Dendritic cell treated with granulocyte-macrophage colony-stimulating factor and Interleukin-4, amounts not matched to agents 40 ng/mL and 50 ng/mL, for 4 days (primary cell): ENCODE measurements around the gene FCN1.
"Not testable (repeated sequence)": the region's sequence is repeated elsewhere in the genome, so short reads cannot be mapped to it uniquely, and the experiment has no call there.

Experiments used
- H3K27ac Mint-ChIP-seq: one replicate; pipeline ENCODE4 v1.8.0; 2022; ENCODE audit warnings: mild to moderate bottlenecking, mixed read lengths
- H3K27me3 Mint-ChIP-seq: one replicate; pipeline ENCODE4 v1.8.0; 2022; ENCODE audit warnings: mild to moderate bottlenecking, mixed read lengths
- H3K36me3 Mint-ChIP-seq: one replicate; pipeline ENCODE4 v1.8.0; 2022; ENCODE audit warnings: low read depth, mixed read lengths
- H3K4me1 Mint-ChIP-seq: one replicate; pipeline ENCODE4 v1.8.0; 2022; ENCODE audit warnings: low read depth, mixed read lengths
- H3K4me3 Mint-ChIP-seq: one replicate; pipeline ENCODE4 v1.8.0; 2022; ENCODE audit warnings: mild to moderate bottlenecking, moderate library complexity, mixed read lengths
- H3K9me3 Mint-ChIP-seq: one replicate; pipeline ENCODE4 v1.8.0; 2022; ENCODE audit warnings: mixed read lengths
- intact Hi-C: fragments of 100-400 bp; cut with micrococcal nuclease; formaldehyde crosslinking; loops from one replicate; pipeline ENCODE4 v1.15.0; 2022

Gene FCN1

GRCh38 chr9:134868751-134869553 is 48.8 kb downstream of the FCN1 start:
- H3K9me3 Mint-ChIP-seq, result peaks cover 15% of the 10 kb centered on the region
- H3K4me1 Mint-ChIP-seq, result peaks cover 10% of the 10 kb centered on the region
- H3K27me3 Mint-ChIP-seq, result peaks cover 56% of the 10 kb centered on the region
- no peak overlapping the region for H3K4me3 Mint-ChIP-seq
- intact Hi-C loops, result no loop called here
- H3K36me3 Mint-ChIP-seq, result no peaks in the 10 kb centered on the region
- no peak overlapping the region for H3K27ac Mint-ChIP-seq

GRCh38 chr9:134867917-134868750 is 49.6 kb downstream of the FCN1 start:
- intact Hi-C loops, result no loop called here
- Mint-ChIP-seq H3K36me3 (no peaks in the 10 kb centered on the region), H3K27ac (no peak overlapping the region), H3K9me3 (peaks cover 13% of the 10 kb centered on the region), H3K4me3 (no peak overlapping the region), H3K4me1 (peaks cover 10% of the 10 kb centered on the region), H3K27me3 (peaks cover 57% of the 10 kb centered on the region)

- no peaks in the 10 kb centered on the region for H3K36me3 Mint-ChIP-seq
- H3K4me3 Mint-ChIP-seq, result no peak overlapping the region
- H3K27ac Mint-ChIP-seq, result no peak overlapping the region
- intact Hi-C loops, result no loop called here
- no peaks in the 10 kb centered on the region for H3K9me3 Mint-ChIP-seq
- H3K27me3 Mint-ChIP-seq, result peaks cover 55% of the 10 kb centered on the region
- peaks cover 15% of the 10 kb centered on the region for H3K4me1 Mint-ChIP-seq
These were observed 52.9 kb downstream of the FCN1 start for GRCh38 chr9:134864821-134865190.

- Mint-ChIP-seq H3K27ac (no peak overlapping the region), H3K4me1 (peaks cover 10% of the 10 kb centered on the region), H3K4me3 (no peak overlapping the region), H3K9me3 (no peaks in the 10 kb centered on the region), H3K36me3 (no peaks in the 10 kb centered on the region), H3K27me3 (peaks cover 52% of the 10 kb centered on the region)
- intact Hi-C loops, result no loop called here
These were observed 53.5 kb downstream of the FCN1 start for GRCh38 chr9:134863941-134864820.

GRCh38 chr9:134863306-134863902 is 54.3 kb downstream of the FCN1 start:
- no peak overlapping the region for H3K27ac Mint-ChIP-seq
- peaks cover 50% of the 10 kb centered on the region for H3K27me3 Mint-ChIP-seq

GRCh38 chr9:134861595-134862334 is 55.9 kb downstream of the FCN1 start:
- intact Hi-C loops, result no loop called here
- Mint-ChIP-seq H3K27me3 (peaks cover 58% of the 10 kb centered on the region), H3K4me1 (peaks cover 16% of the 10 kb centered on the region), H3K4me3 (no peak overlapping the region), H3K27ac (no peak overlapping the region), H3K9me3 (no peaks in the 10 kb centered on the region), H3K36me3 (no peaks in the 10 kb centered on the region)

More at GRCh38 chr9:134863306-134863902, 54.3 kb downstream of the FCN1 start:
- Mint-ChIP-seq H3K4me3 (no peak overlapping the region), H3K4me1 (peaks cover 10% of the 10 kb centered on the region), H3K36me3 (no peaks in the 10 kb centered on the region), H3K9me3 (no peaks in the 10 kb centered on the region)
- intact Hi-C loops, result no loop called here

GRCh38 chr9:134860510-134860909 is 57.2 kb downstream of the FCN1 start:
- intact Hi-C loops, result no loop called here
- no peak overlapping the region for H3K27ac Mint-ChIP-seq

GRCh38 chr9:134858051-134858841 is 59.5 kb downstream of the FCN1 start:
- intact Hi-C loops, result no loop called here
- Mint-ChIP-seq H3K9me3 (no peaks in the 10 kb centered on the region), H3K27me3 (peaks cover 68% of the 10 kb centered on the region), H3K27ac (peak overlapping the region; percentile 7), H3K36me3 (no peaks in the 10 kb centered on the region), H3K4me3 (no peak overlapping the region), H3K4me1 (peaks cover 16% of the 10 kb centered on the region)

More at GRCh38 chr9:134860510-134860909, 57.2 kb downstream of the FCN1 start:
- Mint-ChIP-seq H3K27me3 (peaks cover 63% of the 10 kb centered on the region), H3K4me3 (no peak overlapping the region), H3K9me3 (no peaks in the 10 kb centered on the region), H3K4me1 (peaks cover 16% of the 10 kb centered on the region), H3K36me3 (no peaks in the 10 kb centered on the region)

GRCh38 chr9:134857451-134857850 is 60.3 kb downstream of the FCN1 start:
- H3K9me3 Mint-ChIP-seq, intact Hi-C loops, H3K36me3 Mint-ChIP-seq, H3K4me3 Mint-ChIP-seq, H3K27ac Mint-ChIP-seq: not testable (repeated sequence)
- H3K4me1 Mint-ChIP-seq, result peaks cover 16% of the 10 kb centered on the region
- peaks cover 66% of the 10 kb centered on the region for H3K27me3 Mint-ChIP-seq

- Mint-ChIP-seq H3K4me3 (no peak overlapping the region), H3K36me3 (no peaks in the 10 kb centered on the region), H3K27me3 (peaks cover 57% of the 10 kb centered on the region), H3K9me3 (no peaks in the 10 kb centered on the region), H3K4me1 (peaks cover 10% of the 10 kb centered on the region), H3K27ac (no peak overlapping the region)
- intact Hi-C loops, result no loop called here
These were observed 61.8 kb downstream of the FCN1 start for GRCh38 chr9:134855900-134856377.
